GM18873 (cell line): Measurements from ENCODE around the gene SAMM50.
A peak's percentile ranks its signal among the peaks of the same experiment; 100 is the strongest.

Experiments
- ATAC-seq: cut with Tn5 transposase; IDR thresholded peaks from one replicate; pipeline ENCODE4 v1.9.1; 2021; ENCODE audit warnings: mild to moderate bottlenecking, moderate library complexity, moderate number of reproducible peaks; ENCODE audit not compliant: unreplicated experiment, low FRiP score

The SAMM50 gene

GRCh38 chr22:43955040-43955882, at the start of gene SAMM50:
TSS of gene SAMM50 (plus strand) at chr22:43955442. CDS start at chr22:43955578, 136 bp downstream.
- ATAC-seq: peak; percentile 76

- ATAC-seq: no peak
These were observed 49.6 kb upstream of the SAMM50 start for GRCh38 chr22:43905681-43906080.

- ATAC-seq: no peak
These were observed 45.5 kb upstream of the SAMM50 start for GRCh38 chr22:43909708-43910107.

GRCh38 chr22:43910178-43910695, 45.0 kb upstream of the SAMM50 start:
- no peak for ATAC-seq

DNA sequence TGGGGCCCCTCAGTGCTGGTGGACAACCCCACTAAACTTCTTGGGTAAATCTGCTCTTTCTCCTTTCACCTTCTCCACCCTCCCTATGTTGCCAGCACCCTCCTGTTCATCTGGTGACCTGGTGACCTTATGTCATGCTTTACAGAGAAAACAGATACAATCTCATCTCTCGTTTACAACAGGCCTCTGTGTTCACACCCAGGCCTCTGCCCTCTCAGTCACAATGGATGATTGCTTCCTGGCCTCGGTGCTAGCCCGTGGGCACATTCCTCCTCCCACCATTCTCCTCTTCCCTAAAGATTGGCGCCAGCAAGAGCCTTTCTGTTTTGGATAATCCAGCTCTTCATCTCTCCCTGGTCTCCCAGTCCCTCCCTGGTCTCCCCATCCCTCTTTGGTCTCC, 43.9 kb upstream of the SAMM50 start:
- no peak for ATAC-seq

- ATAC-seq: no peak
These were observed 37.7 kb upstream of the SAMM50 start for GRCh38 chr22:43917521-43917920.

DNA sequence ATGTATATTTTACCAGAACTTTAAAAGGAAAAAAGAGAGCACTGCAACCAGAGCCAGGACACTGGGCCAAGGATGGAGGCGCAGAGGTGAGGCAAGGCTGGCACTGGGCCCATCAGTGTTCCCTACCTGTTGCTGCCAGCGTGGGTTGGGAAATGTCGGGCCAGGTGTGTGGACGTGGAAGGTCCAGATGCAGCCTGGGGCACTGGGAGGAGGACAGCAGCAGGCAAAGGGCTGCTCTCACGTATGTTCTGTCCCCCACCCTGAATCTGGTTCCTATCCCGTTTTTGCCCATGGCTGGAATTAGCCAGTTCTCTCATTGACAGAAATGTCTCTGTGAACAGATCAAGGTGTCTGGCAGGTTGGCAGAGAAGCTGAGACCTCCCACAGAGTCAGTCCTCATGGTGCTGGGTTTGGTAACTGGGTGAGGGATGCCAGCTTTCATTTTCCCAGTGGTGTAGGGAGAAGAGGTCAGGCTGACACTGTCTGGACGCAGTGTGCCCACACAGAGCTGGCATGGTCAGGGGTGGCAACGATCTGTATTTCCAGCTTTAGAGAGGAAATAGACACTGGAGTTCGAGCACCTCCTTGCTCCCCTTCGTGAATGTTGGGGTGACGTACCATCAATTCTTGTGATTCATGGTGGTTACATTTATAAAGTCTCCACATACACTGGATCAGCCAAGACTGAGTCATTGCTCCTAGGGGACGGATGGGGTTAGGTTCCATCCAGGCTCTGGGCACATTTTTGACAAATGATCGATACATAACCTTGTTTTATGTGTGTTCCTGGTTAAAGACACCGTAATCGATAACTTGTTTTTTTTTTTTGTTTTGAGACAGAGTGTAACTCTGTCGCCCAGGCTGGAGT, 35.9 kb upstream of the SAMM50 start:
- ATAC-seq: no peak

DNA sequence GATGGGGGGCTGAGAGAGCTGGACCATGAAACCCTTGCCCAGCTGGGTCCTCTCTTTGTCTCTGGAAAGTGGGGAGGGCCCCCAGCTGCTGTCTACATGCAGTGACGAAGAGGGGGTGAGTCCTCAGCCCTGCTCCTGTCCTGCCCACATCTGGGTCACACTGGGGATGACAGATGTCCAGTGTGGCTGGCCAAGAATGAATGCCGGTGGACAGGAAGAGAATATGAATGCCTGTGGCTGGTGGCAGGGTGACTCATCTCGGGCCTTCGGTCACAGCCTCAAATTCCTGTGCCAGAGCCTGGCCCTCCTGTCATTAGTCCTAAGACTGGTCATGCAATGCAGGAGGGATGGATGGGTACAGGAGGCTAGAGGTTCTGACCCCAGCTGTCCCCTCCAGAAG, 33.9 kb upstream of the SAMM50 start:
- no peak for ATAC-seq

DNA sequence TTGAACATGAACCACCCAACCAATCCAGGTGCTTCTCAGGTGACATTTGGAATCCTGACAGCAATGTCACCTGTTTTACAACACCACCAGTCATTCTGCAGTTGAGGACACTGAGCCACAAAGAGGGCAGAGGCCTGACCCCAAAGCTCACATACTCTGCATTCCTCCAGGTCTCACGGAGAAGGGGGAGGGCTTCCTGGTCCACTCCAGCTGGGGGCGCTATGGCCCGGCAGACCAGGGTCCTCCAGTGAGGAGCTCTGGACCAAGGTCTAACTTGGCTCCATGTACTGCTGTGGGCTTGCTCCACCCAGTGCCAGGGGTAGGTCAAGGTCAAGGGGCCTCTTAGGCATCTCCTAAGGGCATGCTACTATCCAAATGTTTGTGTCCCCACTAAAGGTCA, 33.1 kb upstream of the SAMM50 start:
- ATAC-seq: no peak

- ATAC-seq: no peak
These were observed 32.1 kb upstream of the SAMM50 start for GRCh38 chr22:43923191-43923590.

DNA sequence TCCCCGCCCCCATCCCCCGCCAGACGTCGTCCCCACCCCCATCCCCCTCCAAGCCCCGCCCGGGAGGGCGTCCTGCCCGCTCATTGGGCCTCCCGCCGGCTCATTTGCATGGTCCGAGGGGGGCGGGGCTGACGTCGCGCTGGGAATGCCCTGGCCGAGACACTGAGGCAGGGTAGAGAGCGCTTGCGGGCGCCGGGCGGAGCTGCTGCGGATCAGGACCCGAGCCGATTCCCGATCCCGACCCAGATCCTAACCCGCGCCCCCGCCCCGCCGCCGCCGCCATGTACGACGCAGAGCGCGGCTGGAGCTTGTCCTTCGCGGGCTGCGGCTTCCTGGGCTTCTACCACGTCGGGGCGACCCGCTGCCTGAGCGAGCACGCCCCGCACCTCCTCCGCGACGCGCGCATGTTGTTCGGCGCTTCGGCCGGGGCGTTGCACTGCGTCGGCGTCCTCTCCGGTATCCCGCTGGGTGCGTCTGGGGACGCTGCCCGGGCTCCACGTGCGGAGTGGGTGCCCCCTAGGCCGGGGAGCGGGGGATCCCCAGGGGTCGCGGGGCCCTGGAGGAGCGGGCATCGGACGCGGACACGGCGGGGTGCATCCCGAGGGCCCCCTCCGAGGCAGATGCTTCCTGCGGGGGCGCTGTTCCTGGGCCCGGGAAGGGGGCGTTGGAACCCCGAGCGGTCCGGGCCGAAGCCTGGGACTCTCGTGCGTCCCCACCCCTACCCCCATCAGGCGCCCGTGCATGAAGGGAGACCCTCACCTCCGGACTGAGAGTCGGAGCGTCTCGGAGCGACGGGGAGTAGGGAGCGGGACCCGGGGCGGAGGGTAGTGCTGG, 31.4 kb upstream of the SAMM50 start, which contains the start of gene PNPLA3:
PNPLA3 (plus strand) TSS at position 175 of the 834 bp plus-strand sequence; CDS start at position 282, 107 bp downstream.
- no peak for ATAC-seq

GRCh38 chr22:43924877-43925276, 30.4 kb upstream of the SAMM50 start:
- ATAC-seq: no peak

- ATAC-seq: no peak
These were observed 29.6 kb upstream of the SAMM50 start for GRCh38 chr22:43925433-43926348.

DNA sequence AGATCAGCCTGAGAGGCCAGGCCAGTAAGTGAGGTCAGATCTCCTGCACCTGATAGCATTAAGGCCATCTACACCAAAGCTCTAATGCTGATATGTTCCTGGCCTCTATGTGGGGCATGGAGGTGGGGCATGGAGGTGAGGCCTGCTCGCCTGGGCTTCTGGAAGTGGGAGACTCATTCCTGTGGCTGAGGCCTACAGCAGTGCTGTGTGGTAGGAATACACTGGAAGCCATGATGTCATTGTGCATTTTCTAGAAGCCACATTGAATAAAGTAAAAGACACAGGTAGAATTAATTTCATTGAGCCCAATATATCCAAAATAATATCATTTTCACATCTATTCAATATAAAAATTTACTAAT, 28.9 kb upstream of the SAMM50 start:
- no peak for ATAC-seq

- ATAC-seq: no peak
These were observed 26.8 kb upstream of the SAMM50 start for GRCh38 chr22:43928468-43928867.

GRCh38 chr22:43928908-43929307, 26.3 kb upstream of the SAMM50 start:
- ATAC-seq: no peak

GRCh38 chr22:43931771-43932170, 23.5 kb upstream of the SAMM50 start:
- ATAC-seq: no peak

DNA sequence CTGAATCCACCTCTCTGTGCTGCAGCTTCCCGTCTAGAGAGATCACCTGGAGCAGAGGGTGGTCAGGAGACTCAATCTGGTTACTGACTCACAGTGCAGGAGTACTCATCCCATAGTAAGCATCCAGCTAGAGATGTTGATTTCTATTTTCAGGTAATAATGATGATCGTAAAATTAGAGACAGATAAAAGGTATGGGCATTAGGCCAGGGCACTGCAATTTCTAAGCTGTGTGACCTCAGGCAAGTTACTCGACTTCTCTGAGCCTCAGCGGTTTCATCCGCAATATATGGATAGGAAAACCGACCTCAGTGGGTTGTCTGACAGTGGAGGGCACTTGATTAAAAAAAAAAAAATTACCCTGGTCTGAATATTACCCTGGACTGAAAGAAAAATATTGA, 13.8 kb upstream of the SAMM50 start:
- no peak for ATAC-seq

DNA sequence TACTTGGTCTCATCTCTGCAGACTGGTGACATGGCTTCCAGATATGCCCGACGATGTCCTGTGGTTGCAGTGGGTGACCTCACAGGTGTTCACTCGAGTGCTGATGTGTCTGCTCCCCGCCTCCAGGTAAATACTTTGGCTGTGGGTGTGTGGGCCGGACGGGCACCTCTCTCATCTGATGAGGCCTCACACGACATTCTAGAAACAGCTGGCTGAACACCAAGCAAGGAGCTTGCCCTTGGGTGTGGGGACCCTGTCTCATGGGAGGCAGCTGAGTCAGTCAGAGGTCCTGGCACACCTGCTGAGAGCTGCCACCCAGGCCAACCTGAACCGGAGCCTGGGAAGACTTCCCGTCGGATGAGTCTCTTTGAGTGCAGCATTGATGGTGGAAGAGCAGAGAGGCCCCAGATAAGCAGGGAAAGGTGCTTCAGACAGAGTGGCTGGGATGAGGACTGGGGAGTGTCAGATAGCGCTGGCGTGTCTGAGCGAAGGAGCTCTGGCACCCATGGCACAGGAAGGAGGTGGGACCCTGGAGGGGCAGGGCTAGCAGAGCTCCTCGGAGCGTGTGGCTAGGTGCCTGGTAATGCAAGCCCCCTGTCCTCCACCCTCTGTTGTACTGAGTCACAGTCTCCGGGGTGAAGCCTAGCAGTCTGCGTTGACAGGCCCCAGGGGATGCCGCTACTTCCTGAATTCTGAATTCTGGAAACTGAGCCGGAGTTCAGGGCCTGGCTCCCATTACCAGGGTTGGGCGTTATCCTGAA, 10.4 kb upstream of the SAMM50 start:
- ATAC-seq: no peak
